HG03108 (cell line): ENCODE data around the gene PRKN.
"Not testable (repeated sequence)": the region's sequence is repeated elsewhere in the genome, so short reads cannot be mapped to it uniquely, and the experiment has no call there.

Experiments
- ATAC-seq: cut with Tn5 transposase; IDR thresholded peaks from one replicate; pipeline ENCODE4 v1.9.1; 2021; ENCODE audit warnings: moderate library complexity; ENCODE audit not compliant: unreplicated experiment

PRKN gene

GRCh38 chr6:162679681-162680080 lies 47.9 kb downstream of the PRKN start:
- no peak for ATAC-seq

DNA sequence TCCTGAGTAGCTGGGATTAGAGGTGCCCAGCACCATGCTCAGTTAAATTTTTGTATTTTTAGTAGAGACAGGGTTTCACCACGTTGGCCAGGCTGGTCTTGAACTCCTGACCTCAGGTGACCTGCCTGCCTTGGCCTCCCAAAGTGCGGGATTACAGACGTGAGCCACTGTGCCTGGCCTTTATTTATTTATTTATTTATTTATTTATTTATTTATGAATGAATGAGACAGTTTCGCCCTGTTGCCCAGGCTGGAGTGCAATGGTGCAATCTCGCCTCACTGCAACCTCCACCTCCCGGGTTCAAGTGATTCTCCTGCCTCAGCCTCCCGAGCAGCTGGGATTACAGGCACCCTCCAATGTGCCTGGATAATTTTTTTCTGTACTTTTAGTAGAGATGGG lies 48.7 kb downstream of the PRKN start:
- ATAC-seq: not testable (repeated sequence)

DNA sequence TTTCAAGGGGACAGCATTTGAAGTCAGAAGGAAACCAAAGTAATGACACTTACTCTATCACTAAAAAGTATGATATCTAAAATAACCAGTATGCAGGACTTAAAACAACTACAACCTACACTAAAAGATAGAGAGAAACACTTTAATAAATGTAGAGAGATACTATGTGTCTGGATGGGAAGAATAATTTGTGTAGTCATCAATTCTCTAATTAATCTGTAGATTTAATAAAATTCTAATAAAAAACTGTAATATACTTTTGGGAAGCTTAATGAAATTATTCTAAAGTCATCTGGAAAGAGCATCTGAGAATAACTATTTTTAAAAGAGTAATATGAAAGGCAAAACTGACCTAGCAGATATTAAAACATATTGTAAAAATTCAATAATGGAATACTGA lies 52.1 kb downstream of the PRKN start:
- no peak for ATAC-seq

DNA sequence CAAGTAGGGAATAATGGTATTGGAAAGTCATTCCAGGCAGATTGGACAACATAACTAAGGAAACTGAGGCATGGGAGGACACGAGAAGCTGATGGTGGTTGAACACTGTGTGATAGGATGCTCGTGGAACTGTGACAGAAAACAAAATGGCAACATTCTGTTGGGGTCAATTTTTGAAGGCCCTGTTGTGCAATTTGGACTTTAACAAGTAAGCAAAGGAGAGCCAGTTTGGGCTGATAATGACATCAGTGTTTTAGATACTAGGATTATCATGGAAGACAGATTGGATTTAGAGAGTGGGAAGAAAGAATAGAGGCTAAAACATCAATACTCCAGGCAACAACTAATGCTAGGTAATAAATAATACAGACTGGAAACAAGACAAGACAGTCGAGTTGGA lies 53.1 kb downstream of the PRKN start:
- no peak for ATAC-seq

GRCh38 chr6:162671580-162672165 lies 55.9 kb downstream of the PRKN start:
- no peak for ATAC-seq

- no peak for ATAC-seq
These were observed 57.2 kb downstream of the PRKN start for GRCh38 chr6:162670345-162670744.

DNA sequence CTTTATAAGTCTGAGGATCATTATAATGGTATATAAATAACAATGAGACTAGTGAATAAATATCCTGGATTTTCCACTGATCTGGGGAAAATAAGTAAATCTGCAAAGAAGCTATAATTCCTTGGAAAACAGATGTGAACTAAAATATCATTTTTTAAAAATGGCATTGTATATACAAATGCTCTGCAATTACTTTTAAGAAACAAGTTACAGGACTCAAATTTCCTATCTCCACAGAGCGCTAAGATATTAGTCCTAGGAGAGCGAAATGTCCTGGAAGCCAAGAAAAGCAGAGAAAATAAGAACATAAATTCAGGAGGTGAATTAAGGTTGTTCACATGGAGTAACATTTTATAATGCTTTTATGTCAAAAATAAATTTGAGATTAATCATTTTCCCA lies 61.3 kb downstream of the PRKN start:
- no peak for ATAC-seq

GRCh38 chr6:162653808-162654207 lies 73.8 kb downstream of the PRKN start:
- no peak for ATAC-seq

DNA sequence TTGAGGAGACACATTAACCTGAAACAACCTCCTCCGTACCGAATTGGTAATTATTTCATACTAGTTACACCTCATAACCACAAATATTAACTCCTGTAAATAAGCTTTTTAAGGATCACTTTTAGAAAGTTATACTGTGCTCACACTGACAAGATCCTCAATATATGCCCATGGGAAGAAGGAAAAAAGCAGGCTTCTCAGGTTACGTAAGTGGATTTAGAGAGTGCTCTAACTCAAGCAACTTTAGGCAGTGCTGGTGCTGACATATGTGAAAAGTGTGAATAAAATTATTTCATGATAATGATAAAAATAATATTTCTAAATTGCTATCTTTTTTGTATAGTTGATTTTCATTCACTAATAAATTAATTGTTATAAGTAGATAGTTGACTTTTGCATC lies 76.1 kb downstream of the PRKN start:
- no peak for ATAC-seq

DNA sequence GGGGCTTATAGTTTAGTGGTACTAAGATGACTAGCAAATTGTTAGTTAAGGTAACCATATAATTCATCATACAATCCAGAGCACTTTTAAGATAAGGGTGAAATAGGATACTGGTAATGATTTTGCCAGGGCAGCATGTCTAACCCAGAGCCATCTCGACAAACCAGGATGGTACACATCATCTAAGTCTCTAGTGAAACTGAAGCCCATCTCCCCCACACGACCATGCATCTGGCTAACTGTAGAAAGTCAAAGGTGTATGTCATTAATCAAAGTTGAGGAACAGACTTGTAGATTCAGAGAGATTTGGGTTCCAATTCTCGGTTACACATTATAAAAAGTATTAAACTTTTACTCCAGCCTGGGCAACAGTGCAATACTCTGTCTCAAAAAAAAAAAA lies 78.3 kb downstream of the PRKN start:
- ATAC-seq: no peak

DNA sequence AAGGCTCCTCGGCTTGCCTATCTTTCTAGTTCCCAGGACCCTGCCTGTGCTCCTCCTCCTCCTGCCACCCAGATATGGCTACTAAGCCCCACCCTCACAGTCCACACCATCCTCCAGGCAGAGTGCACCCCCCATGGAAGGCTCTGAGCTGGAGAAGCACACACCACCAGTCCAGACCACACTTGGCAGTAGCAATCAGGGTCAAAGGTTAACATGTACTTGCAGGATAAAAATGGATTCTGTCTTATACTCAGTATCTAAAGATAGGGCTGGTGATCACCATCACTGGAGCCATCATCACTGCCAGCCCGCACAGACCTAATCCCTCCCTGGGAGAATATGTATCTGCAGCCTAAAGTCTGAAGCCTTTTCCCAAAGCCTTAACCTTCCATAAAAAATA lies 83.4 kb downstream of the PRKN start:
- no peak for ATAC-seq

DNA sequence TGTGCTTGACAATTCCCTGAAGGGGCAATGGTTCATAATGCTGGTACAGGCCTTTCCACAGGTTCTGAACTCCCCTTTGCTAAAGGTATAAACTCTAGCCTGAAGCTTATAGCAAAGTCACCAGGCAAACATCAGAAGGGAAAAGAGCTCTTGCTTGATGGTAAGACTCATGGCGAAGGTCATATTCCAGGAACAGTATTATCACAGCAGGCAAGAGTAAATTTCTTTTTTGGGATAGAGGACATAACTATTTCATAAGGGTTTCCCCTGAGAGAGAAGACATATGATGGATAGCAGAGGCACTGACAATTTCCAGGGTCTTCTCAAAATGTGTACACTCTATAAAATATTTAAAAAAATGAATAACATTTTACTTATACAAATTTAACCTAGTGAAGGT lies 86.8 kb downstream of the PRKN start:
- ATAC-seq: no peak

DNA sequence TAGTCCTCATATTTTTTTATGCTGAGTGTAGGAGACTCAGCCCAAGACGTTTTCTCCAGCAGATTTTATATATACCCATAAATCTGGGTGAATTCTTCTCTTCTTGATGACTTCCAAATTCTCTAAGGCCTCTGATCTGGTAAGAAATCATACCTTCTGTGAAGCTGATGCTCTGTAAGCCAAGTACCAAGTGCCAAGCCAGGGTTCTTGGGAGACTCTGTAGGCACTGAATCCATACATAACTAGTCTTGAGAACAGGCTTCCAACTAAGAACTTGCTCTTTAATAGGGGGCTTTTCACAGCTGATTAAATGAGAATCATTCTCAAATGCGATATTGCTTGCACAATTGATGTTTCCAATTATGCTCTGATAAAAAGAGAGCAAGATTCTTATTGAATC lies 87.6 kb downstream of the PRKN start:
- no peak for ATAC-seq

DNA sequence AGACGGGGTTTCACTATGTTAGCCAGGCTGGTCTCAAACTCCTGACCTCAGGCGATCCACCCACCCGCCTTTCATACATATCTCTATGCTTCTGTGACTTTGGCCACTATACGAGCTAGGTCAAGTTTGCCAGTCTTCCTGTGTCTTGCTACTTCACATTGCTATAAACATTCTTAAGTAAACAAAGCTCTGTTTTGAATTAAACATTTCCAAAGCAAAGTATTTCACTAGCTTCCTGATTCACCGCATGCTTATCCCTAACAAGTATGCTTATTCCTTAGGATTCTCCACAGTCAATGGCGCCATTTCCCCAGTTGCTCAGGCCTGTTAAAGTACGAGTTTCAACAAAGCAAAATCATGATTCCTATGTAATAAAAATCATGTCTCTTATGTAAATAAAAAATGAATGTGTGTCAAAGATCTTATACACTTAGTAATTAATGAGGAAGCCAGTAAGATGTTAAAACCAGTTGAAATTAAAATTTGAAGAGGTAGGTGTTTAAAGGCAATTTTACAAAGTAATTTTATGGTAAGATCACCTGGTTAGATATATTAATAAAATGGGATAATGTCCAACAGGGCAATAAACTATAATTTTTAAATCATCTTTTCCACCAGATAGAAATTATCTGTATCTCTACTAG lies 88.5 kb downstream of the PRKN start:
- no peak for ATAC-seq

DNA sequence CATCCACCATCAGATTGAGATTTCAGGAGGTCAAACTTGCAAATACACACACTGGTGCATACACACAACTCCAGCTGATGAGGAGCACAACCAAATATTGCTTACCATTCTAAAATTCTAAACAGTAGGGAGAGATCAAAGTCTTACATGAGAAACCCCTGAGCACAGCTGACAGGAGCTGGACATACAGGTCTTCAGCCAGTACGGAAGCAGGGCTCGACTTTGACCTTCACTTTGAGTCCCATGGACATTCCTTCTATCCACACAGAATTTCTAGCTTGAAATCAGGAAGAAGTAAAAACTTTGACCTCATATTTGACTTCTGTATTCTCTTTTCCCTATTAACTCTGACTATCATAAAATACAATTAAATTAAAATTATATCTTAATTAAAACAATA lies 90.2 kb downstream of the PRKN start:
- ATAC-seq: no peak

GRCh38 chr6:162636167-162636566 lies 91.4 kb downstream of the PRKN start:
- no peak for ATAC-seq

GRCh38 chr6:162631546-162631945 lies 96.0 kb downstream of the PRKN start:
- no peak for ATAC-seq

DNA sequence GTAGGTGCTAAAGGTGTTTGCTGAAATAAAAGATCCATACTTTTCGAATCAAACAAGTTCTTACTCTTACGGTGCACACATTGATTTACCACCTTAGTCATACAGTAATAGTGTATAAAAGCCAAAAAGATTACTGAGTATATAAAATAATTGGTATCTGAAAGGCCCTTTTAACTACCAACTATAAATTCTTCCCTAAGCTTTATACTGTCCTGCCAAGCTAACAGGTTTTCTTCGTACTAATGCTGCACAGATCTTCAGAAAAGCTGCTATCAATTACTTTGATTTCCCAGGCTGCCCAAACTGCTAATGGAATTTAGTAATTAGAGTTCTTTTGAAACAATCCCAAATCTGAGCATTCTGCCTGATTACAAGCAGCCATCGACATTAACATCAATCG lies 97.5 kb downstream of the PRKN start:
- ATAC-seq: no peak

GRCh38 chr6:162627825-162628224 lies 99.7 kb downstream of the PRKN start:
- no peak for ATAC-seq

GRCh38 chr6:162627362-162627761 lies 100.2 kb downstream of the PRKN start:
- no peak for ATAC-seq

DNA sequence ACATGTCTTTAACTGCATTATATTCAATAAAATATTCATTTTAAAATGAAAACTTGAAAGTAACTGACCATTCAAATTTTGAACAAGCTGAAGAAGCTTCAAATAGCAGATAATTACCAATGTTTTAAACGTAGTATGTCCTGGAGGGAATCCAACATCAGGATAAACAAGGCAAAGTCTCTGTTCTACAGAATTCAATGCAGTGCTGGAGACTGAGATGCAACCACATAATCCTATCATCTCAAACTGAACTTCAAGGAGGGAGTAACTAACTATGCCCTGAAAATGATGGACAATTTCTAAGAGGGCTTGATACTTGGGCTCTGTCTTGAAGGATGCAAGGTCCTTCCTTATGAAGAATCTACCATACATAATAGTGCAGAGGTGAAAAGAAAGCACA lies 100.7 kb downstream of the PRKN start:
- ATAC-seq: no peak

- ATAC-seq: no peak
These were observed 101.6 kb downstream of the PRKN start for GRCh38 chr6:162625846-162626540.

- no peak for ATAC-seq
These were observed 105.0 kb downstream of the PRKN start for GRCh38 chr6:162622572-162622971.
